Measurements from ENCODE around the gene BFSP2. TPM values are rescaled to one million over a fixed set of nuclear protein-coding genes. Genes with fewer than 3 reads are reported as not detected.

BFSP2 gene
- total and polyA plus RNA-seq, 2 donors (not counting 1 experiment from before 2014, with no cell fraction given) = 0.60 to 1.6 TPM

DNA sequence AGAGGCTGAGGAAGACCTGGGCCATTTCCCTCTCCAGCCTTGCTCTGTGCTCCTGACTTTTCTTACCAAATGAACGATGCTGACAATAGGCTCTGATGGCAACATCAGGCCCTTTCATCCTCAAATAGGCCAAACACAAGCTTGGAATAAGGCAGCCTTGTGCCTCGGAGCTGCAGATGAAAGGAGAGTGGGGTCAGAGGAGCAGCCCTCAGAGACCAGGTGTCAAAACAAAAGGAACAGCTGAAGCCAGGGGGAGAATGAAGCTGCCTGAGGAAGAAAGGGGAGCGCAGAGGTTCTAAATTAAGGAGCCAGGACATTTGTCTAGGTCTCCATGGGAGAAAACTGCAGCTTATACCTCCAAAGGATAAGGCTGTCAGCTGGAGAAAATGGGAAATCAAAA lies 5.1 kb downstream of the BFSP2 start:
- Mint-ChIP-seq H3K4me3 (no peak overlapping the region), H3K9me3 (ENCODE audit: insufficient read depth) (no peaks in the 10 kb centered on the region), H3K4me1 (no peaks in the 10 kb centered on the region), H3K27me3 (peaks cover 18% of the 10 kb centered on the region), H3K27ac (no peak overlapping the region)
- CTCF ChIA-PET = interaction anchor here (0.9 kb wide), 1 partner anchor 19 kb away, joined by 3 read pairs; no protein-coding TSS in a partner anchor
- no peak overlapping the region for H3K4me3 ChIP-seq (ENCODE audit: control extremely low read depth in 1 of 5, extremely low read depth in 1 of 5, insufficient read depth in 1 of 5, low read depth in 2 of 5, low read length in 4 of 5)
- no peak overlapping the region for H3K27ac ChIP-seq (ENCODE audit: low read length in 2 of 2)
- H2AFZ ChIP-seq (ENCODE audit: insufficient read depth, low read depth, low read length, poor library complexity, severe bottlenecking) = no peak overlapping the region
- ATAC-seq (ENCODE audit: low read depth) = no peak
- POLR2A ChIA-PET = no interaction called here
- intact Hi-C loops (cut with micrococcal nuclease) = no loop called here
- H3K79me2 ChIP-seq (ENCODE audit: control insufficient read depth, insufficient read depth, low read length) = no peaks in the 10 kb centered on the region
- no peaks in the 10 kb centered on the region for H3K4me1 ChIP-seq (ENCODE audit: control insufficient read depth in 2 of 2, insufficient read depth in 2 of 2, low read length in 2 of 2)
- no peaks in the 10 kb centered on the region for H3K9me3 ChIP-seq (ENCODE audit: control extremely low read depth in 1 of 3, control insufficient read depth in 2 of 3, insufficient read depth in 1 of 3, low read length in 2 of 3)
- H4K20me1 ChIP-seq (ENCODE audit: control insufficient read depth, insufficient read depth, low read length, poor library complexity, severe bottlenecking) = no peaks in the 10 kb centered on the region
- H3K36me3 ChIP-seq (replicated peaks in 1 of 2; ENCODE audit: control extremely low read depth in 1 of 2, control insufficient read depth in 1 of 2, extremely low read depth in 1 of 2, insufficient read depth in 2 of 2, low read length in 1 of 2) = no peaks in the 10 kb centered on the region
- H3K27me3 ChIP-seq (replicated peaks in 1 of 4; ENCODE audit: control extremely low read depth in 1 of 4, control insufficient read depth in 3 of 4, insufficient read depth in 4 of 4, low read length in 3 of 4) = peaks cover 0 to 4% (median 0%) of the 10 kb centered on the region in 4 experiments
- no peak for TF ChIP-seq EZH2 (IDR thresholded peaks at IDR 0.05; ENCODE audit: borderline replicate concordance, insufficient read depth, low read depth, low read length, poor library complexity, severe bottlenecking)
- TF ChIP-seq, protein P1, sequence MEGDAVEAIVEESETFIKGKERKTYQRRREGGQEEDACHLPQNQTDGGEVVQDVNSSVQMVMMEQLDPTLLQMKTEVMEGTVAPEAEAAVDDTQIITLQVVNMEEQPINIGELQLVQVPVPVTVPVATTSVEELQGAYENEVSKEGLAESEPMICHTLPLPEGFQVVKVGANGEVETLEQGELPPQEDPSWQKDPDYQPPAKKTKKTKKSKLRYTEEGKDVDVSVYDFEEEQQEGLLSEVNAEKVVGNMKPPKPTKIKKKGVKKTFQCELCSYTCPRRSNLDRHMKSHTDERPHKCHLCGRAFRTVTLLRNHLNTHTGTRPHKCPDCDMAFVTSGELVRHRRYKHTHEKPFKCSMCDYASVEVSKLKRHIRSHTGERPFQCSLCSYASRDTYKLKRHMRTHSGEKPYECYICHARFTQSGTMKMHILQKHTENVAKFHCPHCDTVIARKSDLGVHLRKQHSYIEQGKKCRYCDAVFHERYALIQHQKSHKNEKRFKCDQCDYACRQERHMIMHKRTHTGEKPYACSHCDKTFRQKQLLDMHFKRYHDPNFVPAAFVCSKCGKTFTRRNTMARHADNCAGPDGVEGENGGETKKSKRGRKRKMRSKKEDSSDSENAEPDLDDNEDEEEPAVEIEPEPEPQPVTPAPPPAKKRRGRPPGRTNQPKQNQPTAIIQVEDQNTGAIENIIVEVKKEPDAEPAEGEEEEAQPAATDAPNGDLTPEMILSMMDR (IDR thresholded peaks at IDR 0.05) = no peak
- WGBS (ENCODE audit: insufficient coverage) = 90% methylated on average over 2 of the region's 3 CpGs
- no peak overlapping the region for H3K4me2 ChIP-seq (replicated peaks; ENCODE audit: low read depth, low read length, poor library complexity, severe bottlenecking)
- no peak overlapping the region for H3K9ac ChIP-seq (ENCODE audit: low read length)
- no peak for DNase-seq

DNA sequence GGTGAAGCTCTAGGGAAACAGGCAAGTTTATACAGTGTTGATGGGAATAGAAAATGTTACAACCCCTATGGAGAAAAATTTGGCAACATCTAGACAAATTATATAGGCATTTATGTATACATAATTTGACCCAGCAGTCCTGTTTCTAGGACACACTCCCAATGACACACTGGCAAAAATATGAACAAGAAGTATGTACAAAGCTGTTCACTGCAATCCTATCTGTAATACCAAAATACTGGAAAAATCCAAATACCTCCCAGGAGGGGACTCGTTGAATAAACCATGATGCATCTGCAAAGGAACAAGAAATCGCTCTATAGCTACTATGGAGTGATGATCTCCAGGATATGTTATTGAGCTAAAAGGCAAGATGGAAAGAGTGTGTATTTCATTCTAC lies 8.5 kb downstream of the BFSP2 start:
- no peak overlapping the region for H3K4me2 ChIP-seq (replicated peaks; ENCODE audit: low read depth, low read length, poor library complexity, severe bottlenecking)
- Mint-ChIP-seq H3K4me3 (no peak overlapping the region), H3K9me3 (ENCODE audit: insufficient read depth) (no peaks in the 10 kb centered on the region), H3K4me1 (peaks cover 2% of the 10 kb centered on the region), H3K27ac (no peak overlapping the region), H3K27me3 (peaks cover 25% of the 10 kb centered on the region)
- no peaks in the 10 kb centered on the region for H3K36me3 ChIP-seq (replicated peaks in 1 of 2; ENCODE audit: control extremely low read depth in 1 of 2, control insufficient read depth in 1 of 2, extremely low read depth in 1 of 2, insufficient read depth in 2 of 2, low read length in 1 of 2)
- H3K9ac ChIP-seq (ENCODE audit: low read length) = no peak overlapping the region
- no peak for TF ChIP-seq EZH2 (IDR thresholded peaks at IDR 0.05; ENCODE audit: borderline replicate concordance, insufficient read depth, low read depth, low read length, poor library complexity, severe bottlenecking)
- TF ChIP-seq, protein P1 (IDR thresholded peaks at IDR 0.05) = no peak
- ATAC-seq (ENCODE audit: low read depth) (no peak), DNase-seq (no peak)
- no peaks in the 10 kb centered on the region for H3K4me1 ChIP-seq (ENCODE audit: control insufficient read depth in 2 of 2, insufficient read depth in 2 of 2, low read length in 2 of 2)
- H3K9me3 ChIP-seq (ENCODE audit: control extremely low read depth in 1 of 3, control insufficient read depth in 2 of 3, insufficient read depth in 1 of 3, low read length in 2 of 3) = no peaks in the 10 kb centered on the region
- no peaks in the 10 kb centered on the region for H4K20me1 ChIP-seq (ENCODE audit: control insufficient read depth, insufficient read depth, low read length, poor library complexity, severe bottlenecking)
- no peak overlapping the region for H3K4me3 ChIP-seq (ENCODE audit: control extremely low read depth in 1 of 5, extremely low read depth in 1 of 5, insufficient read depth in 1 of 5, low read depth in 2 of 5, low read length in 4 of 5)
- no peak overlapping the region for H3K27ac ChIP-seq (ENCODE audit: low read length in 2 of 2)
- H3K79me2 ChIP-seq (ENCODE audit: control insufficient read depth, insufficient read depth, low read length) = no peaks in the 10 kb centered on the region
- ChIA-PET POLR2A (interaction anchor here (0.6 kb wide), 1 partner anchor 65 kb away, joined by 4 read pairs; no protein-coding TSS in a partner anchor), CTCF (interaction anchor here (0.9 kb wide), 1 partner anchor 15 kb away, joined by 3 read pairs; no protein-coding TSS in a partner anchor)
- no CpG with 5 or more reads among the region's 2 CpGs for WGBS (ENCODE audit: insufficient coverage)
- intact Hi-C loops (cut with micrococcal nuclease) = no loop called here
- peaks cover 0 to 4% (median 2%) of the 10 kb centered on the region in 4 experiments for H3K27me3 ChIP-seq (replicated peaks in 1 of 4; ENCODE audit: control extremely low read depth in 1 of 4, control insufficient read depth in 3 of 4, insufficient read depth in 4 of 4, low read length in 3 of 4)
- H2AFZ ChIP-seq (ENCODE audit: insufficient read depth, low read depth, low read length, poor library complexity, severe bottlenecking) = no peak overlapping the region
